ENCODE measurements around the gene NKTR.
A peak's percentile ranks its signal among the peaks of the same experiment; 100 is the strongest.

Gene NKTR

GRCh38 chr3:42651248-42652091 is 51.0 kb downstream of the NKTR start:
- DNase-seq: no peak

GRCh38 chr3:42652251-42652610 is 51.7 kb downstream of the NKTR start:
- no peak for DNase-seq

DNA sequence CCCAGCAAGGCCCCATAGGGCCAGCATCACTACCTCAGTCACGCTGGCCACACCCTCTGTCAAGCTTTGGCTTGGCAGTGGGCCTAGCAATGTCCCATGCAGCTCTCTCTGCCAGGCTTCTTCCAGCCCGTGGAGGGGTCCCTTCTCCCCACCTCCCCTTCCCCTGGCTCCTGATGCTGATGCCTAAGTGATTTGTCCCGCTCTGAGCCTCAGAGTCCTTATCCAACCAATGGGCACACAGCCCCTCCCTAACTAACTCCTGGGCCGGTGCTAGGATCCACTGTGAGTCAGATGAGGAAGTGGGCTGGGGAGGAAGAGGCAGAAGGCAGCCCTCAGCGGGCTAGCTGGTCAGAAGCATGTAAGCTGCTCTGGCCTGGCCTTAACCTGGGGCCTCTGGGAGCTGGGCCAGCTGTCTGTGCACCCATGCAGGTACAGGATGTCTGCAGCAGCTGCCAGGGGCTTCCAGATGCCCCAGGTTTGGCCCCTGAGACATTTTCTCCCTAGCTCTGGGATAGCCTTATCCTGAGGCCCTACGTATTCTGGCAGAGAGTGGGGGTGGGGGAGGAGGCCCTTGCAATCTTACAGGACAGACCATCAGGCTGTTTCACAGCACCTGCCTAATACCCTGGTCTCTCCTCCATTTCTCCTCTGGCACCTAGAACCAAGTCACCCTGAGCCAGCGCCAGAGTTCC is 52.3 kb downstream of the NKTR start:
- DNase-seq: peak; percentile 86 to 93

DNA sequence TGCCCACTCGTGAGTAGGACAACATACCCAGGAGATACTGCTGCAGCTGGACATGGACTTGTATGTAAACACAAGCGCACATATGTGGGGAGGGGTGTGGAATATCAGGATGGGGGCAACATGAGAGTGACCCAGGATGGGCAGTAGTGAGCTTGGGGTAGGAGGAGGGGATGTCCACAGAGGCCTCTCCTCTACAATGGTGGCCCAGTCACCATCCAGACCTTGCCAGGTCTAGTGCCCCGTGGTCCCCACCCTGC is 52.7 kb downstream of the NKTR start:
- DNase-seq: no peak

DNA sequence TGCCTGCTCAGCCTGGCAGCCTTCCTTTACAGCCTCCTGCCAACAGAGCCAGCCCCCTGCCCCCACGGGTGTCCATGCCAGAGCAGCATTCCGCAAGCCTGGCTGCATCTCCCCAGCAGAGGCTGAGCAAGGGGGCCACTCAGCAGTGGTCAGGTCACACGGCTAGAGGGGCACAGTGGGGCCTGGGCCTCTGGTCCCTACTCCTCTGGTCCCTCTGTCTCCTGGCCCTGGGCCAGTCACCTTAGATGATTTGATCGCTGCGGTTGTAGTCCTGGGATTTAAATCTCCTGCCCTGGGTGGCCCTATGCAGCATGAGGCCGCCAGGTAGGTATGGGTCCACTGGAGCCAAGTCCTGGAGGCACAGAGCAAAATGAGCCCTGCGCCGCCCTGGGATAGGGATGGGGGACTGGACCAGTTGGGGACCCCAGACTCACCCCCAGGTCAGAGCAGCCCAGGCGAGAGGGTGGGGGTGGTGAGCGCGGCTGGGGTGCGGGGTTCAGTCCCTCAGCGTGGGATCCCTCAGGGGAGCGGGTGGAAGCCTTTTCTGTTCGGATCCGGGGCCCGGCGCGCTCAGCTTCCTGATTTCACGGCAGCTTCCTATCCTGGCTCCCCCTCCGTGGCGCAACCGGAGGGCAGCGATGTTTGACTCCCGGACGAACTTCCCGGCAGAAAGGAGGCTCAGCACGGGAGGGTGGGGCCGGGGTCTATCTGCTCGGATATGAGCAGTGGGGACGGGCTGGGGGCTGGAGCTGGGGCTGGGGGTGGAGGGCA is 53.3 kb downstream of the NKTR start, which contains the start of gene ZBTB47:
Gene ZBTB47 (plus strand): TSS at position 138 of the 771 bp plus-strand sequence. CDS start 4,659 bp downstream, outside the sequence.
- DNase-seq: peak; percentile 16 to 46

GRCh38 chr3:42654331-42655201 is 54.1 kb downstream of the NKTR start:
- DNase-seq: peak; percentile 26 to 51

DNA sequence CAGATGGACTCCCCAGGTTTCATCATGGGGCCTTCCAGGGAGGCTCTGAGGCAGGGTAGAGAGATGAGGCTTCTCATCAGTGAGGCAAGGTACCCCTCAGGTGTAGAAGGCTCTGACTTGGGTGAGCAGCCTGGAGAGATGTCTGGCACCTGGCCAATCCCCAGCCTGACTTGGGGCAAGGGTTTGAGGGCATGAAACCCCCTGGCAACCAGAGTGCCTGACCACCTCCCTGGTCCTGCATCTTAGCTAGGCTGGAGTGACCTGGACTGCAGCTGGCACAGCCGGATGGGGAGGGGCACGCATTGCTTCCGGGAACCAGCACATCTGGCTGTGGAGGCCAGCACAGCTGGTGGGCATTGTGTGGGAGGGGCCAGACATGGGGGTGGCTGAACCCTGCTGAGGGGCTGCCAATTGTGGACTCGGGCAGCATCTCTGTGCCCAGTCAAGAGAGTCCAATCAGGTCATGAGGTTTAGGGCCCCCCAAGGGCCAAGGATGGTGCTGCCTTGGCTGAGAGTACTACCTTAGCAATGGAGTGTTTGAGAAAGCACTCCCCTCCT is 54.9 kb downstream of the NKTR start:
- DNase-seq: no peak

DNA sequence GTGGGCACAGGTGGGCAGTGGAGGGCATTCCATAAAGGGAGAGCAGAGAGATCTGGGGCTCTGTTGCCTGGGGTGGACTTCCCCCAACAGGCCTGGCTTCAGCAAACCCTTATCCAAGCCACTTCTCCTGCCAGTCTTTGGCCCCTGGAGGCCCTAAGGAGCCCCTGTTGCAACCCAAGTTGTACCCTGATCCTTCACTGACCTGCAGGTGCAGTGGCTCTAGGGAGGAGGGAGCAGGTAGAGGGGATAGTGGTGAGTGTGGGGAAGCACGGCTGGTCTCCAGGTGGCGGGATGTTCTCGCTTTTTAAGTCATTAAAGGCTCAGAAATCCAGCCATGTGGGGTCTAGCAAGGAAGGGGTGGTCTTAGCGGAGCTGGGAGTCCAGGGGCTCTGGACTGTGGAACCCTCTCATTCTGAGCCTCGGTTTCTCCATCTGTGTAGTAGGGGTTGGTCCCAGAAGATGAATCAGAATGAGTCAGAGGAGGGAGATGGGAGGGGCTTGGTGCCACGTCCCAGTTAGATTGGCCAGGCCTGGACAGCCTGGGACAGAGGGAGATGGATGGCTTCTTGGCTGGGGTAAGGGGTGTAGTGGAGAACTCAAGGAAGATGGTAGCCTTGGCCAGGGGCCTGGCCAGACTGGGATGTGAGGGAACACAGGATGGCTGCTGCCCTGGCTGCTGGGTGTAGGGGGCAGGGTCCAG is 55.6 kb downstream of the NKTR start:
- DNase-seq: no peak

- no peak for DNase-seq
Measured at GRCh38 chr3:42656680-42657610, 56.5 kb downstream of the NKTR start.

- no peak for DNase-seq
Measured at GRCh38 chr3:42657675-42658074, 57.2 kb downstream of the NKTR start.

DNA sequence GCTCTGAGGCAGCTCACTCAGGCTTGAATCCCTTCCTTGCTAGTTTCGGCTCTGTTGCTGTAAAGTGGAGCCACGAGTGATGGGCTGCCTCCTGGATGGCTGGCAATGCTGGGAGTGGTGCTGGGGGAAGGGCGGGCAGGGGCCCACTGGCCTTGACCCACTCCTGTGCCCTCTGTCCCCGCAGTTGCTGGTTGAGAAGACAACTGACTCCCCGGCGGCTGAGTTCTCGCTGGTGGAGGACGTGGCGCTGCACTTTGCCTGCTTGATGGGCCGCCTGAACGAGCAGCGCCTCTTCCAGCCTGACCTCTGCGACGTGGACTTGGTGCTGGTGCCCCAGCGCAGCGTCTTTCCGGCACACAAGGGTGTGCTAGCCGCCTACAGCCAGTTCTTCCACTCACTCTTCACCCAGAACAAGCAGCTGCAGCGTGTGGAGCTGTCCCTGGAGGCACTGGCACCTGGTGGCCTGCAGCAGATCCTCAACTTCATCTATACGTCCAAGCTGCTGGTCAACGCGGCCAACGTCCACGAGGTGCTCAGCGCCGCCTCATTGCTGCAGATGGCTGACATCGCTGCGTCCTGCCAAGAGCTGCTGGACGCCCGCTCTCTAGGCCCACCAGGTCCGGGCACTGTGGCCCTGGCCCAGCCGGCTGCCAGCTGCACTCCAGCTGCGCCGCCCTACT is 57.7 kb downstream of the NKTR start:
- DNase-seq: no peak

DNA sequence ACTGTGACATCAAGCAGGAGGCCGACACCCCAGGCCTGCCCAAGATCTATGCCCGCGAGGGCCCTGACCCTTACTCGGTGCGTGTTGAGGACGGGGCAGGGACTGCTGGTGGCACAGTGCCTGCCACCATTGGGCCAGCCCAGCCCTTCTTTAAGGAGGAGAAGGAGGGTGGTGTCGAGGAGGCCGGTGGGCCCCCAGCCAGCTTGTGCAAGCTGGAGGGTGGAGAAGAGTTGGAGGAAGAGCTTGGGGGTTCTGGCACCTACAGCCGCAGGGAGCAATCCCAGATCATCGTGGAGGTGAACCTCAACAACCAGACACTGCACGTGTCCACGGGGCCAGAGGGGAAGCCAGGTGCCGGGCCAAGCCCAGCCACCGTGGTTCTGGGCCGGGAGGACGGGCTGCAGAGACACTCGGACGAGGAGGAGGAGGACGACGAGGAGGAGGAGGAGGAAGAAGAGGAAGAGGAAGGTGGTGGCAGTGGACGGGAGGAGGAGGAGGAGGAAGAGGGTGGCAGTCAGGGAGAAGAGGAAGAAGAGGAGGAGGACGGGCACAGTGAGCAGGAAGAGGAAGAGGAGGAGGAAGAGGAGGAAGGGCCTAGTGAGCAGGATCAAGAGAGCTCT is 58.4 kb downstream of the NKTR start:
- DNase-seq: no peak

- DNase-seq: no peak
Measured at GRCh38 chr3:42659451-42660130, 59.1 kb downstream of the NKTR start.

GRCh38 chr3:42660131-42660715 is 59.7 kb downstream of the NKTR start:
- DNase-seq: no peak

- DNase-seq: peak in 1 of 2 experiments; percentile 4
Measured at GRCh38 chr3:42660898-42661297, 60.4 kb downstream of the NKTR start.

DNA sequence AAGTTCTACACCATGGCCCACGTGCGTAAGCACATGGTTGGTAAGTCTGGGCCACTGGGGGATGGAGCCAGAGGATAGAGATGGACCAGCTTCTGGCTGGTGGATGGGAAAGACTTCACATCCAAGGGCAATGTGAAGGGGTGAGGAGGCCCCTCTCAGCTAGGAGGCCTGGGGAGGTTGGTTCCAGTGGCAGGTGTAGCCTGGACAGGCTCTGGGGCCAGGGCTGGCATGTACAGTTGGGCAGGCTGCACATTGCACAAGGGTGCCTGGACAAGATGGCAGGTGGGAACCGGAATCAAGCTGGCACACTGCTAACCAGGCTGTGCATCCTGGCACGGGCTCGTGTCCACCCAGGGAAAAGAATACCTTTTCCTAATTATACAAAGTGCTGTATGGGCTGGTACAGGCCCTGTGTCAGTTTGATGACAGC is 61.1 kb downstream of the NKTR start:
- no peak for DNase-seq

- no peak for DNase-seq
Measured at GRCh38 chr3:42662037-42662812, 61.7 kb downstream of the NKTR start.

All from Kasumi-1 (cell line).